ENCODE data around the gene LGR6. TPM values are rescaled to one million over a fixed set of nuclear protein-coding genes. Genes with fewer than 3 reads are reported as not detected.
"Not testable (repeated sequence)": the region's sequence is repeated elsewhere in the genome, so short reads cannot be mapped to it uniquely, and the experiment has no call there.

Gene LGR6
- total RNA-seq, 1 donor from 2014 or later = 0.53 TPM

DNA sequence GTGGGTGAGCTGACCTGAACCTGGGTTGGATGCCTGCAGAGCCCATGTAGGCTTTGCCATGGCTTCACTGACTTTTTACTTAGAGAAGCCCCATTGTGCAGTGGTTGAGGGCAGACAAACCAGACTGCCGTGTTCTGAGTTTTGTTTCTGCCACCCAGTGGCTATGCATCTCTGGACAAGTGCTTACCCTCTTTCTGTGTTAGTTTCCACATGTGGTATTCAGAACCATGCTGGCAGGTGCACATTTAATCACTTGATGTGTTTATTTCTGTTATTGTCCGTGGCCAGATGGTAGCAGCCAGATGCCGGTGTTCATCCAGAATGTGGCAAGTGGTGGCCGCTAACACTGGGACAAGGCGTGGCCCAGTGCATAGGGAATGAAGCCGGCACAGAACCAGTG lies 22.9 kb upstream of the LGR6 start:
- ATAC-seq (no peak), DNase-seq (ENCODE audit: low spot score) (no peak)
- intact Hi-C loops (cut with DNase I) = no loop called here

DNA sequence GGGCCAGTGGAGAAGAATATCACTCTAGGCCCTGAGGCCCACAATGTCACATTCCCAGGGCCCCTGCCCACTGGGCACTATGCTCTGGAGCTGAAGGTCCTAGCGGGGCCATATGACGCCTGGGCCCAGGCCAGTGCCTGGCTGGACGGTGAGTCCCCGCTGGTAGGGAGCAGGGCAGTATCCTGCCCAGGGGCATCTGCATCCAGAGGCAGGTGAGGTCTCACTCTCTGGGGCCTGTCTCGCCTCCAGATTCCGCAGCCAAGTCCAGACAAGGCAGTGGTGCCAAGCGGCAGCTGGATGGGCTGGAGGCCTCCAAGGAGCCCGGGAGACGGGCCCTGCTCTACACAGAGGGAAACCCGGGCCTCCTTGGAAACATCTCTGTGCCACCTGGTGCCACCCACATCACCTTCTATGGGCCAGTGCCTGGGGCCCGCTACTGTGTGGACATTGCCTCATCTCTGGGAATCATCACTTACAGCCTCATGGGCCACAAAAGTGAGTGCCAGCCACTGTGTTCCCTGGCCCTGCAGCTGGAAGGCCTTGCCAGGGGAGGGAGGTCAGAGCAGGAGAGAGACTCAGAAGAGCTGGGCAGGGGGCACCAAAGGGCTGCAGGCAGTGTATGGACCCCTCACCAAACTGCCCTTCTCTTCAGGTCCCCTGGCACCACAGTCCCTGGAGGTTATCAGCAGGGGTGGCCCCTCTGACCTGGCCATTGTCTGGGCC lies 22.1 kb upstream of the LGR6 start:
- ATAC-seq = no peak
- intact Hi-C loops (cut with DNase I) = no loop called here
- DNase-seq (ENCODE audit: low spot score) = no peak

GRCh38 chr1:202172015-202172355 lies 21.6 kb upstream of the LGR6 start:
- intact Hi-C loops (cut with DNase I) = no loop called here

GRCh38 chr1:202173993-202174392 lies 19.6 kb upstream of the LGR6 start:
- intact Hi-C loops (cut with DNase I) = no loop called here
- DNase-seq (ENCODE audit: low spot score) = no peak
- ATAC-seq = no peak

More at GRCh38 chr1:202172015-202172355, 21.6 kb upstream of the LGR6 start:
- no peak for DNase-seq (ENCODE audit: low spot score)
- no peak for ATAC-seq

- ATAC-seq (no peak), DNase-seq (ENCODE audit: low spot score) (no peak)
- intact Hi-C loops (cut with DNase I) = no loop called here
Observed at GRCh38 chr1:202176949-202177927, 16.4 kb upstream of the LGR6 start.

DNA sequence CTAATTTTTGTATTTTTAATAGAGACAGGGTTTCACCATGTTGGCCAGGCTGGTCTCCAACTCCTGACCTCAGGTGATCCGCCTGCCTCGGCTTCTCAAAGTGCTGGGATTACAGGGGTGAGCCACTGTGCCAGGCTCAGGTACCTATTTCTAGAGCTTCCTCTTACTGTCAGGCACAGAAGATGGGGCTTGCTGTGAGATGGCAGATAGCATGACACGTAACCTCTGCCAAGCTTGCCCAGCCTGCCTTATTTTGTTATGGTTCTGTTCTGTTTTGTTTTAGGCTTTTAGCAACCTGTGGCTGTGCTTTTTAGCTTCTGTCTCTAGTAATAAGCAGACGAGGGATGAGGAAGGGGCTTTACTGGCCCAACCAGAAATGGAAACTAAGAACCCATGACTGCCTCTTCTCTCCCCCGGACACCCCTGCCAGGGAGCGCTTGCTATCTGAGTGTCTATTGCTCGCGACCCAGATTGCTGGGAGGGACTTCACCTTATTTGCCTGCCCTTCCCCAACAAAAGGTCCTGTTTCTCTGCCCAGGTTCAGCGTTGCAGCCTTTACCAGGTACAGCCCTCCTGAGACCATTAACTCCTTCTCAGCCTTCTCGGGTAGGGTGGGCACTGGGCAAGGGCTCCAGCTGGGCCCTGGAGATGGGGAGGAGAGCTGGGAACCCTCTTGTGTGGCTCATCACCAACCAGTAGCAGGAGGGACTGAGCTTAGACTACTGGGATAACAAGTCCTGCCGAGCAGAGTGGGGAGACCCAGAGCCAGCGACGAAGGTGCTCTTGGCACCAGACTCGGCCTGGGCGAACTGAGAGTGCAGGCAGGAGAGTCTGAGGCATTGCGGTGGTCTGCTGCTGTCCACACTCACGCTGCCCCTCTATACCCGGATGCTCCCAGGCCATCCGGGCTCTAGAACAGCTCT lies 13.5 kb upstream of the LGR6 start:
- no peak for DNase-seq (ENCODE audit: low spot score)
- no peak for ATAC-seq
- intact Hi-C loops (cut with DNase I) = loop anchor here (10.0 kb wide), 1 partner anchor 535 kb away; the partner anchor contains the start of gene SYT2

GRCh38 chr1:202180751-202181139 lies 12.9 kb upstream of the LGR6 start:
- not testable (repeated sequence) for ATAC-seq; DNase-seq (ENCODE audit: low spot score)
- intact Hi-C loops (cut with DNase I) = loop anchor here (10.0 kb wide), 1 partner anchor 534 kb away; the partner anchor contains the start of gene SYT2

DNA sequence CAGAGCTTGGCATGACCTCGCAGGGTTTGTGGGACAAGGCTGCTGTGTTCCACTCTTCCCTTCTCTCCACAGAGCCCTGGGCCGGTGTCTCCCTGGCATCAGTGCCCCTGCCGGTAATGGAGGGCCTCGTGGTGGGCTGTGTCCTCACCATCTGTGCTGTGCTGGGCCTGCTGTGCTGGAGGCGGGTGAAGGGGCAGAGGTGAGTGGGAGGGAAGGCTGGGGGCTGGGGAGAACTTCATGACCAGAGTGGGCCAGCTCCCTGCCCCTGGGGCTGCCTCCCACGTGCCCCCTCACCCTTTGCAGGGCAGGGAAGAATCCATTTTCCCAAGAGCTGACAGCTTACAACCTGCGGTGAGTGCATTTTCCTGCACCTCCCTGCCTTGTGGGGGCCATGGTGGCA lies 12.0 kb upstream of the LGR6 start:
- DNase-seq (ENCODE audit: low spot score) (peak; percentile 55), ATAC-seq (no peak)
- intact Hi-C loops (cut with DNase I) = loop anchor here (10.0 kb wide), 1 partner anchor 533 kb away; the partner anchor contains the start of gene SYT2

DNA sequence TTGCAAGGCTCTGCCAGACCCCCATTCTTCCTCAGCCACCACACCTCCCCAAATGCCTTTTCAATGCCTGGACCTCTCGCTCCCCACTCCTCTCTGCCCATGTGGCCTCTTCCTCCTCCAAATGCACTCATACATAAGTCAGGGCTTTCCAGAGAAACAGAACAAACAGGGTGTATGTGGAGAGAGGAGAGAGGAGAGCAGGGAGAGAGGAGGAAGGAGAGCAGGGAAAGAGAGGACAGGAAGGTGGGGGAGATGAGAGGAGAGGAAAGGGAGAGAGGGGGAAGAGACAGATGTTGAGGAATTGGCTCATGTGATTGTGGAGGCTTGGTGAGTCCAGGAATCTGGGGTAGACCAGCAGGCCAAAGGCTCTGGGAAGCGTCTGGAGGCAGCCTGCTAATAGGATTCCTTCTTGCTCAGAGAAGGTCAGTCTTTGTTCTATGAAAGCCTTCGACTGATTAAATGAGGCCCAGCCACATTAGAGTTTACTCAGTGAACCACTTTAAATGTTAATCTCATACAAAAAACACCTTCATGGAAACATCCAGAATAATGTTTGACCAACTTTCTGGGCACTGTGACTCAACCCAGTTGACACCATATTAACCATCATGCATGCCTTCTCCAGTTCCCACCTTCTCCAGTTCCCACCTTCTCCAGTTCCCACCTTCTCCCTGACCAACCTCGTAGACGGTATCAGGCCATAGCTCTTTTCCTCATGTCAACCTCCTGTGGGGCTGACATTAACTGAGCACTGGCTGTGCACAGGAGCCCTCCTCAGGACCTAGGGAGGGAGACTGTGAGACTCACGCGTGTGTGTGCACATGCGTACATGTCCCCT lies 11.3 kb upstream of the LGR6 start:
- intact Hi-C loops (cut with DNase I) = loop anchor here (10.0 kb wide), 1 partner anchor 533 kb away; the partner anchor contains the start of gene SYT2
- DNase-seq (ENCODE audit: low spot score) (no peak), ATAC-seq (no peak)

- ATAC-seq (peak; percentile 75), DNase-seq (ENCODE audit: low spot score) (peak; percentile 89)
- intact Hi-C loops (cut with DNase I) = loop anchor here (5.0 to 10.0 kb wide), 2 partner anchors 132 to 530 kb away; partner anchors contain the start of gene SYT2
Observed at GRCh38 chr1:202184750-202185460, 8.7 kb upstream of the LGR6 start.

GRCh38 chr1:202186327-202186726 lies 7.3 kb upstream of the LGR6 start:
- intact Hi-C loops (cut with DNase I) = loop anchor here (5.0 to 10.0 kb wide), 2 partner anchors 131 to 528 kb away; partner anchors contain the start of gene SYT2
- DNase-seq (ENCODE audit: low spot score) (no peak), ATAC-seq (no peak)

GRCh38 chr1:202187041-202187671 lies 6.4 kb upstream of the LGR6 start:
- intact Hi-C loops (cut with DNase I) = loop anchor here (5.0 to 10.0 kb wide), 2 partner anchors 130 to 528 kb away; partner anchors contain the start of gene SYT2
- ATAC-seq (no peak), DNase-seq (ENCODE audit: low spot score) (no peak)

- intact Hi-C loops (cut with DNase I) = loop anchor here (5.0 to 10.0 kb wide), 2 partner anchors 129 to 527 kb away; partner anchors contain the start of gene SYT2
- DNase-seq (ENCODE audit: low spot score) = no peak
- no peak for ATAC-seq
Observed at GRCh38 chr1:202187697-202188407, 5.7 kb upstream of the LGR6 start.

DNA sequence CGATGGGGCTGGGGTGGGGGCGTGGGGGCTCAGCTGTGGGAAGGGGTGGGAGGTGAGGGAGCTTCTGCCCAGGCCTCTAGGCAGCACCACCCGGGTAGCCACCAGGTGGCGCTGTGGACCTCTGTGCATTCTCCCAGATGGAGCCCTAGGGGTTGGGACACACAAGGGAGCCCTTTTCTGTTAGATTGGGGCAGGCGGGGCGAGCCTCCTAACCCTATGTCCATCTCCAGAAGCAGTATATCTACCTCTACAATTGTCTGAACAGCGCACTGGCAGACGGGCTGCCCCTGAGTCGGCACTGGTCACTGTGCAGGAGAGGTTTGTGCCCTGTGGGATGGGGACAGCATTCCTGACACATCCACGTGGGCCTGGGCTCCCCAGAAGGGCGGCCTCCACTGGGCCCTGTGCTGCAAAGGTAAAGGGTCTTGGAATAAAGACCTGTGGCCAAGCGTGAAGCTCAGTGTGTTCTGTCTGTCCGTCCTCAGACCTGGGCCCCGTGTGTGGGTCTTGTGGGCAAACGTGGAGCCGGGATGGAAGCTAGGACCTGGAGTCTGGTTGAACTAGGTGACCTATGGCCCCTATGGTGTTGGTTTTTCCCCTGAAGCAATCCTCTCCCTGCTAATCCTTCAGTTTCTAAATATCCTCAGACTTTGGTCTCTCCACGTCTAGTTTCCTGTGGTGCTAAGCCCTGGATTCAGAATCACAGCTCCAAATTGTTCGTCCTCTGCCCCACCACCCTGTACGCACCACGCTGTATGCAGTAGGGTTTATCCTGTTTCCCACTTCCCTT lies 4.4 kb upstream of the LGR6 start:
- peak; percentile 61 for ATAC-seq
- intact Hi-C loops (cut with DNase I) = loop anchor here (5.0 to 10.0 kb wide), 2 partner anchors 128 to 526 kb away; partner anchors contain the start of gene SYT2
- DNase-seq (ENCODE audit: low spot score) = peak; percentile 85
